Liver (tissue), 9 donors: ENCODE measurements around the gene PRR20G. TPM values are rescaled to one million over a fixed set of nuclear protein-coding genes. Genes with fewer than 3 reads are reported as not detected.

ENCODE experiments used
- DNase-seq: peaks from one replicate; pipeline ENCODE4 v3.0.0-alpha.2; 2017; ENCODE audit warnings: low spot score
- H3K27ac ChIP-seq, 2 donors: one replicate each; pipeline ENCODE4 v1.7.0; 2013; ENCODE audit warnings: inconsistent platforms in 2 of 2, low read length in 2 of 2, control low read depth in 1 of 2, low read depth in 1 of 2, mild to moderate bottlenecking in 1 of 2
- H3K27me3 ChIP-seq, 4 donors: one replicate each; pipeline versions ENCODE4 v1.6.1 to v1.7.0; 2013; ENCODE audit warnings: low read length in 3 of 4, inconsistent platforms in 1 of 4, mild to moderate bottlenecking in 1 of 4, moderate library complexity in 1 of 4; ENCODE audit not compliant: control insufficient read depth in 4 of 4, insufficient read depth in 4 of 4
- H3K36me3 ChIP-seq, 4 donors: one replicate each; pipeline versions ENCODE4 v1.6.1 to v1.7.0; 2013; ENCODE audit warnings: low read length in 3 of 4, mild to moderate bottlenecking in 3 of 4, low read depth in 1 of 4, moderate library complexity in 1 of 4; ENCODE audit not compliant: control insufficient read depth in 4 of 4, insufficient read depth in 3 of 4
- H3K4me1 ChIP-seq, 4 donors: one replicate each; pipeline versions ENCODE4 v1.6.1 to v1.7.0; 2013; ENCODE audit warnings: low read length in 3 of 4, mild to moderate bottlenecking in 3 of 4, moderate library complexity in 1 of 4; ENCODE audit not compliant: control insufficient read depth in 4 of 4, insufficient read depth in 4 of 4
- H3K4me3 ChIP-seq, 3 donors: one replicate each; pipeline versions ENCODE4 v1.6.1 to v1.7.0; 2013; ENCODE audit warnings: low read length in 3 of 3, control low read depth in 1 of 3, low read depth in 1 of 3, mild to moderate bottlenecking in 1 of 3
- H3K9ac ChIP-seq, 2 donors: one replicate each; pipeline ENCODE4 v1.7.0; 2013; ENCODE audit warnings: low read length in 2 of 2, mild to moderate bottlenecking in 2 of 2, moderate library complexity in 2 of 2, control low read depth in 1 of 2, low read depth in 1 of 2
- H3K9me3 ChIP-seq, 4 donors: one replicate each; pipeline versions ENCODE4 v1.6.1 to v1.7.0; 2013; ENCODE audit warnings: low read length in 3 of 4; ENCODE audit not compliant: control insufficient read depth in 4 of 4
- EGR1 ChIP-seq, 2 donors: IDR thresholded peaks; 2 replicates each; pipeline ENCODE4 v1.6.1; 2016 to 2018; ENCODE audit warnings: antibody characterized with exemption in 2 of 2, low read depth in 2 of 2
- FOXA1 ChIP-seq: IDR thresholded peaks from 2 replicates; pipeline ENCODE4 v1.6.1; 2016; ENCODE audit warnings: antibody characterized with exemption
- FOXA2 ChIP-seq: IDR thresholded peaks from 2 replicates; pipeline ENCODE4 v1.6.1; 2016; ENCODE audit warnings: antibody characterized with exemption
- GABPA ChIP-seq, 2 donors: IDR thresholded peaks in 1 of 2; conservative IDR thresholded peaks in 1 of 2; 2 replicates each; pipeline ENCODE4 v1.6.1; 2016; ENCODE audit warnings: antibody characterized with exemption in 2 of 2, mild to moderate bottlenecking in 1 of 2, moderate library complexity in 1 of 2
- HNF4A ChIP-seq, 2 donors: conservative IDR thresholded peaks; 2 replicates each; pipeline ENCODE4 v1.6.1; 2016; ENCODE audit warnings: antibody characterized with exemption in 2 of 2, mild to moderate bottlenecking in 2 of 2
- HNF4G ChIP-seq: IDR thresholded peaks from 2 replicates; pipeline ENCODE4 v1.6.1; 2016; ENCODE audit warnings: antibody characterized with exemption
- JUND ChIP-seq, 2 donors: IDR thresholded peaks; 2 replicates each; pipeline ENCODE4 v1.6.1; 2016; ENCODE audit warnings: antibody characterized with exemption in 2 of 2
- NR2F2 ChIP-seq: IDR thresholded peaks from 2 replicates; pipeline ENCODE4 v1.6.1; 2016; ENCODE audit warnings: antibody characterized with exemption
- RAD21 ChIP-seq, 2 donors: IDR thresholded peaks; 2 replicates each; pipeline ENCODE4 v1.6.1; 2016; ENCODE audit warnings: antibody characterized with exemption in 2 of 2, mild to moderate bottlenecking in 2 of 2
- SP1 ChIP-seq: IDR thresholded peaks from 2 replicates; pipeline ENCODE4 v1.6.1; 2018; ENCODE audit warnings: antibody characterized with exemption, mild to moderate bottlenecking
- TAF1 ChIP-seq: conservative IDR thresholded peaks from 2 replicates; pipeline ENCODE4 v1.6.1; 2016; ENCODE audit warnings: antibody characterized with exemption, mild to moderate bottlenecking
- WGBS: extraction: QIAGEN DNeasy Blood & Tissue Kit; methylation state at CpG from one replicate; pipeline ENCODE4 v1.1.7; 2013; 5-methylcytosine and 5-hydroxymethylcytosine counted together
- polyA plus RNA-seq, 2 donors: library from polyadenylated mRNA; stranded (reverse) in 1 of 2; unstranded in 1 of 2; fragments of 200-250 nt in 1 of 2; fragments of >200 nt in 1 of 2; fragmentation: Nextera tagmentation in 1 of 2; extraction: Ambion mirVana in 1 of 2; gene quantifications; one replicate each; pipeline versions ENCODE4 v1.2.1 to v1.2.3, GENCODE V29; 2013 to 2015
- total RNA-seq, 2 donors: library from RNA; depleted of rRNA; stranded (reverse); fragments of >200 nt; gene quantifications; one replicate each; pipeline ENCODE4 v1.2.3, GENCODE V29; 2014
- TF ChIP-seq, protein P1 (sequence below): IDR thresholded peaks from 2 replicates; pipeline ENCODE4 v1.6.1; 2016; ENCODE audit warnings: antibody characterized with exemption
- TF ChIP-seq, protein P2 (sequence below): fragments of 150-350 bp; IDR thresholded peaks from 2 replicates; pipeline ENCODE4 v1.5.1; 2017; ENCODE audit warnings: improper control_type of control experiment, low read depth, low read length; ENCODE audit not compliant: missing input control
- TF ChIP-seq, protein P3 (sequence below): IDR thresholded peaks from 2 replicates; pipeline ENCODE4 v1.6.1; 2016; ENCODE audit warnings: antibody characterized with exemption, mild to moderate bottlenecking
- donor health status: healthy.
- donor health status: healthy.
- donor health status: healthy.
- donor health status: healthy.
- donor health status: healthy.

PRR20G gene
- total and polyA plus RNA-seq, 4 donors, result not detected

DNA sequence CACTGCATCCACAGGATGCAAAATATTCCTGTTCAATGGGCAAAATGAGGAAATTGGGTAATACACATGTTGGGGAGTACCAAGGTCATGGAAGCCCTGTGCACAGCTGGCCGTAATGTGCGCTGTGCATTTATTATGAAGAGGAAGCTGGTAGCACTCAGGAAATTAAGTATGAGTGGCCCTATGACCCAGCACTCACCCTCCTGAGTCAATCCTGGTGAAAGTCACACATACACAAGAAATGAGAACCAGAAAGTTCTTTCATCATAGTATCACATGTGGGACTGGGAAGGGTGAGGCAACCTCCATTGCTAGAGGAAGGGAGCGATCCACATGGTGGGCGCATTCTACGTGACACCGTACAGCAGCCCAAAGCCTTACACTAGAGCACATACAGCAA is 11.4 kb upstream of the PRR20G start:
- peaks cover 0 to 2% (median 0%) of the 10 kb centered on the region in 4 donors for H3K27me3 ChIP-seq
- H3K4me3 ChIP-seq, result no peak overlapping the region
- no peaks in the 10 kb centered on the region for H3K36me3 ChIP-seq
- no peak overlapping the region for H3K9ac ChIP-seq
- WGBS, result 80% methylated on average over 6 of the region's 6 CpGs
- no peak for DNase-seq
- H3K4me1 ChIP-seq, result no peaks in the 10 kb centered on the region
- no peak for TF ChIP-seq NR2F2
- TF ChIP-seq, protein P1, sequence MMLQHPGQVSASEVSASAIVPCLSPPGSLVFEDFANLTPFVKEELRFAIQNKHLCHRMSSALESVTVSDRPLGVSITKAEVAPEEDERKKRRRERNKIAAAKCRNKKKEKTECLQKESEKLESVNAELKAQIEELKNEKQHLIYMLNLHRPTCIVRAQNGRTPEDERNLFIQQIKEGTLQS, result no peak
- no peak for TF ChIP-seq HNF4G
- no peak for TF ChIP-seq RAD21 (IDR thresholded peaks at IDR 0.05)
- TF ChIP-seq SP1, result no peak
- TF ChIP-seq HNF4A (conservative IDR thresholded peaks at IDR 0.05), result no peak
- no peak for TF ChIP-seq FOXA2
- no peak for TF ChIP-seq FOXA1
- TF ChIP-seq, protein P2, sequence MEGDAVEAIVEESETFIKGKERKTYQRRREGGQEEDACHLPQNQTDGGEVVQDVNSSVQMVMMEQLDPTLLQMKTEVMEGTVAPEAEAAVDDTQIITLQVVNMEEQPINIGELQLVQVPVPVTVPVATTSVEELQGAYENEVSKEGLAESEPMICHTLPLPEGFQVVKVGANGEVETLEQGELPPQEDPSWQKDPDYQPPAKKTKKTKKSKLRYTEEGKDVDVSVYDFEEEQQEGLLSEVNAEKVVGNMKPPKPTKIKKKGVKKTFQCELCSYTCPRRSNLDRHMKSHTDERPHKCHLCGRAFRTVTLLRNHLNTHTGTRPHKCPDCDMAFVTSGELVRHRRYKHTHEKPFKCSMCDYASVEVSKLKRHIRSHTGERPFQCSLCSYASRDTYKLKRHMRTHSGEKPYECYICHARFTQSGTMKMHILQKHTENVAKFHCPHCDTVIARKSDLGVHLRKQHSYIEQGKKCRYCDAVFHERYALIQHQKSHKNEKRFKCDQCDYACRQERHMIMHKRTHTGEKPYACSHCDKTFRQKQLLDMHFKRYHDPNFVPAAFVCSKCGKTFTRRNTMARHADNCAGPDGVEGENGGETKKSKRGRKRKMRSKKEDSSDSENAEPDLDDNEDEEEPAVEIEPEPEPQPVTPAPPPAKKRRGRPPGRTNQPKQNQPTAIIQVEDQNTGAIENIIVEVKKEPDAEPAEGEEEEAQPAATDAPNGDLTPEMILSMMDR, result no peak
- H3K27ac ChIP-seq, result no peak overlapping the region
- no peaks in the 10 kb centered on the region for H3K9me3 ChIP-seq

DNA sequence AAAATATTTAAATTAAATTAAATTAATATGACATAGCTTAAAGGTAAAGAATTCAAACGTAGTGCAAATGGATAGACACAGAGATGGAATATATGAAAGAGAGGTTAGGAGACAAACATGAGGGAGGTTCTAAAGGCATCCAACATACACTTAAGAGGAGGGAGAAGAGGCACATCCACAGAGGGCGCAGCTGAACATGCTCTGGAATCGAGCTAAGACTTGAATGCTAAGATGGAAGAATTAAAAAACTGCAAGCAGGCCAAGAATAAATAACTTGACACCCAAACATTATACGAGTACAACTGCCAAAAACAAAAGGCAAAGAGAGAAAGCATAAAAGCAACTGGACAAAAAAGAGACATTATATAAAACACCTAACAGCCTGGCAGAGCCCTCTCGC is 9.1 kb upstream of the PRR20G start:
- no peaks in the 10 kb centered on the region for H3K36me3 ChIP-seq
- no peak overlapping the region for H3K27ac ChIP-seq
- no peak for DNase-seq
- no peaks in the 10 kb centered on the region for H3K9me3 ChIP-seq
- no peak overlapping the region for H3K4me3 ChIP-seq
- no peaks in the 10 kb centered on the region for H3K4me1 ChIP-seq
- TF ChIP-seq GABPA (IDR thresholded peaks at IDR 0.05 in 1 of 2, conservative IDR thresholded peaks at IDR 0.05 in 1 of 2), result no peak
- no peak for TF ChIP-seq HNF4A (conservative IDR thresholded peaks at IDR 0.05)
- TF ChIP-seq, protein P3, sequence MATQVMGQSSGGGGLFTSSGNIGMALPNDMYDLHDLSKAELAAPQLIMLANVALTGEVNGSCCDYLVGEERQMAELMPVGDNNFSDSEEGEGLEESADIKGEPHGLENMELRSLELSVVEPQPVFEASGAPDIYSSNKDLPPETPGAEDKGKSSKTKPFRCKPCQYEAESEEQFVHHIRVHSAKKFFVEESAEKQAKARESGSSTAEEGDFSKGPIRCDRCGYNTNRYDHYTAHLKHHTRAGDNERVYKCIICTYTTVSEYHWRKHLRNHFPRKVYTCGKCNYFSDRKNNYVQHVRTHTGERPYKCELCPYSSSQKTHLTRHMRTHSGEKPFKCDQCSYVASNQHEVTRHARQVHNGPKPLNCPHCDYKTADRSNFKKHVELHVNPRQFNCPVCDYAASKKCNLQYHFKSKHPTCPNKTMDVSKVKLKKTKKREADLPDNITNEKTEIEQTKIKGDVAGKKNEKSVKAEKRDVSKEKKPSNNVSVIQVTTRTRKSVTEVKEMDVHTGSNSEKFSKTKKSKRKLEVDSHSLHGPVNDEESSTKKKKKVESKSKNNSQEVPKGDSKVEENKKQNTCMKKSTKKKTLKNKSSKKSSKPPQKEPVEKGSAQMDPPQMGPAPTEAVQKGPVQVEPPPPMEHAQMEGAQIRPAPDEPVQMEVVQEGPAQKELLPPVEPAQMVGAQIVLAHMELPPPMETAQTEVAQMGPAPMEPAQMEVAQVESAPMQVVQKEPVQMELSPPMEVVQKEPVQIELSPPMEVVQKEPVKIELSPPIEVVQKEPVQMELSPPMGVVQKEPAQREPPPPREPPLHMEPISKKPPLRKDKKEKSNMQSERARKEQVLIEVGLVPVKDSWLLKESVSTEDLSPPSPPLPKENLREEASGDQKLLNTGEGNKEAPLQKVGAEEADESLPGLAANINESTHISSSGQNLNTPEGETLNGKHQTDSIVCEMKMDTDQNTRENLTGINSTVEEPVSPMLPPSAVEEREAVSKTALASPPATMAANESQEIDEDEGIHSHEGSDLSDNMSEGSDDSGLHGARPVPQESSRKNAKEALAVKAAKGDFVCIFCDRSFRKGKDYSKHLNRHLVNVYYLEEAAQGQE, result no peak
- TF ChIP-seq EGR1 (IDR thresholded peaks at IDR 0.05; ENCODE audit: low read depth in 2 of 2), result no peak
- TF ChIP-seq TAF1, result no peak
- no peak for TF ChIP-seq FOXA1
- TF ChIP-seq, protein P2, result no peak
- no peak for TF ChIP-seq JUND (IDR thresholded peaks at IDR 0.05)
- TF ChIP-seq HNF4G, result no peak
- no peak for TF ChIP-seq RAD21 (IDR thresholded peaks at IDR 0.05)
- no peak for TF ChIP-seq NR2F2
- TF ChIP-seq, protein P1, result no peak
- no peak overlapping the region for H3K9ac ChIP-seq
- WGBS, result 71% methylated on average over 5 of the region's 5 CpGs
- H3K27me3 ChIP-seq, result peaks cover 0 to 2% (median under 1%) of the 10 kb centered on the region in 4 donors
